GM18951 (cell line): ENCODE measurements around the gene ANO1.
"Not testable (repeated sequence)": the region's sequence is repeated elsewhere in the genome, so short reads cannot be mapped to it uniquely, and the experiment has no call there.

Experiments
- POLR2A ChIP-seq: IDR thresholded peaks from 4 replicates; pipeline ENCODE4 v1.6.1; 2011; ENCODE audit warnings: mild to moderate bottlenecking; ENCODE audit not compliant: insufficient read length, insufficient read depth; ENCODE audit errors: extremely low read depth
- in situ Hi-C: fragments of 300-500 bp; cut with MboI; formaldehyde crosslinking; loops from one replicate; pipeline ENCODE4 v1.12.0; 2022; ENCODE audit warnings: low sequenced_read_pairs, mixed read lengths, inconsistent platforms; ENCODE audit not compliant: unreplicated experiment

The ANO1 gene

GRCh38 chr11:70192666-70193410 lies 114.7 kb downstream of the ANO1 start:
- in situ Hi-C loops = loop anchor here (10.0 to 25.0 kb wide), 2 partner anchors 268 to 506 kb away; partner anchors contain the start of gene LTO1
- TF ChIP-seq POLR2A = no peak

GRCh38 chr11:70193411-70194292 lies 115.5 kb downstream of the ANO1 start:
- in situ Hi-C loops = loop anchor here (10.0 to 25.0 kb wide), 2 partner anchors 269 to 506 kb away; partner anchors contain the start of gene LTO1
- no peak for TF ChIP-seq POLR2A

DNA sequence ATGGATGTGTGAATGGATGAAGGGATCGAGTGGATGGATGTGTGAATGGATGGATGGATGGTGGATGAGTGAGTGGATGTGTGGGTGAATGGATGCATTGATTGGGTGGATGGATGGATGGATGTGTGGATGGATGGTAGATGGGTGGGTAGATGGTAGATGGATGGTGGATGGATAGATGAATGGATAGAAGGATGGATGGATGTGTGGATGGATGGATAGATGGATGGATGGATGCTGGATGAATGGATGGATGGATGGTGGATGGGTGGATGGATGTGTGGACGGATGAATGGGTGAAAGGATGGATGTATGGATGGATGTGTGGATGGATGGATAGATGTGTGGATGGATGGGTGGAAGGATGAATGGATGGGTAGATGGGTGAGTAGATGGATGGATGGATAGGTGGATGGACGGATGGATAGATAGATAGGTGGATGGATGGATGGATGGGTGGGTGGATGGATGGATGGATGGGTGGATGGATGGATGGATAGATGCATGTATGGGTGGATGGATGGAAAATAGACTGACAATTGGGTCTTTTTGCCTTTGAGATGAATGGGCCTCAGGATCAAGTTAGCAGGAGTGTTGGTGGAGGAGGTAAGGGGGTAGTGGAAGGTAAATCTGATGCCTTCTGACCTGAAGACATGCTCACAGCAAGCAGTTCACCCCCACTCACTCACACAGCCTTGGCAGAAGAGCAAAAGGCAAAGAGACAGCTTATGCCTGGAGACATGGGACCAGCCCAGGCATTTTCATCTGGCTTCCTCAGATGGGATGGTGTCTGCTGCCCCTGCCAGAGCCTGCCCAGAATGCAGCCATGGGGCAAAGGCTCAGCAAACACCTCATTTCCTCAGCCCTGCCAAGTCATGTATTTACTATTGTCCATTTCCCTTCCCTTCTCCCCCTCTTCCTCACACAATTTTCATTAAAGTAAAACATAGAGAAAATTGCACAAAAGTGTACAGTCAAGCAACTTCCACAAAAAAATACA lies 117.0 kb downstream of the ANO1 start:
- no peak for TF ChIP-seq POLR2A
- in situ Hi-C loops = loop anchor here (10.0 to 25.0 kb wide), 2 partner anchors 270 to 508 kb away; partner anchors contain the start of gene LTO1

- no peak for TF ChIP-seq POLR2A
- in situ Hi-C loops = no loop called here
Observed at GRCh38 chr11:70200212-70200844, 122.2 kb downstream of the ANO1 start.

GRCh38 chr11:70201047-70201446 lies 122.9 kb downstream of the ANO1 start:
- in situ Hi-C loops = not testable (repeated sequence)

GRCh38 chr11:70201882-70202861 lies 124.1 kb downstream of the ANO1 start:
- in situ Hi-C loops = no loop called here
- no peak for TF ChIP-seq POLR2A

DNA sequence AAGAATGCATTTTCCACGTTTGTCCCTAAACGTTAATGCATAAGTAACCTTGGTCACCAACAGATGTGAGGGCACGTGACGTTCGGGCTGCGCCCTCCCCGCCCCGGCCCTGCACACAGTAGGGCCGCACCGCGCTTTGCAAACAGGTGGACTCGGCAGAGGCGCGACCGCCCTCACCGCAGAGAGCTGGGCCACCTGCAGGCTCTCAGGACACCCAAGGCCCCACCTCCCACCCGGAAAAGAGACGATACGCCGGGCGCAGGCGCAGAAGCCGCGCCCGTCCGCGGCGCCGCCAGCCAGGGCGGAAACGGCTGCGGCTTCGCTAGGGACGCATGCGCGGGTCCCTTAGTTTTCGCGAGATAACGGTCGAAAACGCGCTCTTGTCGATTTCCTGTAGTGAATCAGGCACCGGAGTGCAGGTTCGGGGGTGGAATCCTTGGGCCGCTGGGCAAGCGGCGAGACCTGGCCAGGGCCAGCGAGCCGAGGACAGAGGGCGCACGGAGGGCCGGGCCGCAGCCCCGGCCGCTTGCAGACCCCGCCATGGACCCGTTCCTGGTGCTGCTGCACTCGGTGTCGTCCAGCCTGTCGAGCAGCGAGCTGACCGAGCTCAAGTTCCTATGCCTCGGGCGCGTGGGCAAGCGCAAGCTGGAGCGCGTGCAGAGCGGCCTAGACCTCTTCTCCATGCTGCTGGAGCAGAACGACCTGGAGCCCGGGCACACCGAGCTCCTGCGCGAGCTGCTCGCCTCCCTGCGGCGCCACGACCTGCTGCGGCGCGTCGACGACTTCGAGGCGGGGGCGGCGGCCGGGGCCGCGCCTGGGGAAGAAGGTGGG lies 125.0 kb downstream of the ANO1 start, which contains the start of gene FADD:
FADD (plus strand) TSS at position 377 of the 831 bp plus-strand sequence; CDS start at position 541, 164 bp downstream.
- in situ Hi-C loops = no loop called here
- peak; percentile 94 for TF ChIP-seq POLR2A

DNA sequence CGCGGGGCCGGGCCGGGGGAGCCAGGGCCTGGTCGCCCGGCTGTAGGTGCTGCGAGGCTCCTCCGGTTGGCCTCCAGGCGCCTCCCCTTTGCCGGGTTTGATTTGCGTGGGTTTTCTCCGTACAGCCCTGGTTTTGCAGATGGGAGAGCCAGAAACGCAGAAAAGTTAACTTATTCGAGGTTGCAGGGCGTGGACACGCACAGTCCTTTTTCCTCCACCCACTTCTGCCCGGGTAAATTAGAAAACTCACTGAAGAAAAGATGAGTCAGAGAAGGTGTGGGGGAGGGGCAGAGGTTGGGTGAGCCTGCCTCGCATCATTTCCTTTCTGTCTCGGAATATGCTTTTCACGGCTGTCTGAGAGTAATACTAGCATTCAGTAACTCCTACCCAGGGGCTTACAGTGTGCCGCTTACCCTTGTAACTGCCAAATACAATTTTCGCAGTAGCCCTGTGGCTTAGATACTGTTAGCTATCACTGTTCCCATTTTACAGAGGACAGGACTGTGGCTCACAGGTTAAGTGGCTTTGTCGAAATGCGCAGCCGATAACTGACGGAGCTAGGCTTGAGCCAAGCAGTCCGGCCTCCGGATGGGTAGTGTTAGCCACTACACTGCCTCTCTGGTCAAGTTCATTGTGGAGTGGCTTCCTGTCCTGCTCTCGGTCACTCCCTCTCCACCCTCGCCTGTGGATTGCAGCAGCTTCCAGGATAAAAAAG lies 125.8 kb downstream of the ANO1 start:
- in situ Hi-C loops = no loop called here

DNA sequence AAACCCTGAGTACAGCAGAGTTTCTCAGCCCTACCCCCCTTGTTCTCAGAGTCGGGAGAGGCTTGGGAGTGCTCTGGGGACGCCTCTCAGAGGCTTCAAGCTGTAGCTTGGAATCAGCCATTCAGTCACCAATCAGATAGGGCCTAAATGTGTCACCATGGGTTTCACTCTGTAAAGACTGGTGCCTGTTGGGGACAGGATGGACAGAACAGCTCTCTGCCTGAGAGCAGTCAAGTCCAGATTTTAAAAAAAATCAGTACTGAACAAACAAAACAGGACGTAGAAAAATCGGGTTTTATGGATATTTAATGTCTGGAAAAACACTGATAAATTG lies 126.3 kb downstream of the ANO1 start:
- TF ChIP-seq POLR2A = no peak
- in situ Hi-C loops = no loop called here

More for the DNA sequence above, 125.8 kb downstream of the ANO1 start:
- TF ChIP-seq POLR2A = no peak
